Measurements from ENCODE around the gene PPFIBP1. TPM values are rescaled to one million over a fixed set of nuclear protein-coding genes. Genes with fewer than 3 reads are reported as not detected.

PPFIBP1 gene
- total and polyA plus RNA-seq, 8 donors = 82.8 to 126 (median 96.7) TPM

DNA sequence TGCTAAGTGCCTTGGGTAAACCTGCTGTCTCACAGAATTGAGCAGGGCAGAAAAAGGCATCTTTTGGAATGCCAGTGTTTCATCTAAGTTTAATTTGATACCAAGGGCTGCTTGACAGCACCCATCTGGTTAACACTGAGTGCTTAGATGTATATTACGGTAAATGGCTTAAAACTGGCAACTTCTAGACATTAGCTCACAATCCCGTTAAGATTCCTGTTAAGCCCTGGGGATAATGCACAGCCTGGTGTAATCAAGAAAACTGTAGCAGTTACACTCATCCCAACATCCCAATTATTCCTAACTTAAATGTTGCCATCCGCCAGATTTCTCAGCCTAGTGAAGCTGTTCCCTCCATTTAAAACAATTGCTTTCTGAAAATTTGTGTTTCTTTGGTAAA lies 29.9 kb downstream of the PPFIBP1 start:
- no peak overlapping the region for H3K4me3 ChIP-seq

GRCh38 chr12:27554421-27555186 lies 30.6 kb downstream of the PPFIBP1 start:
- Histone ChIP-seq H3K27ac (peak overlapping the region; percentile 66 to 67), H3K4me1 (peaks cover 15 to 53% of the 10 kb centered on the region in 2 donors), H3K4me3 (no peak overlapping the region), H3K36me3 (no peaks in the 10 kb centered on the region), H3K27me3 (no peaks in the 10 kb centered on the region), H3K9me3 (no peaks in the 10 kb centered on the region)
- ATAC-seq = peak; percentile 16
- TF ChIP-seq CTCF (IDR thresholded peaks at IDR 0.05) = no peak
- intact Hi-C loops (cut with DNase I) = no loop called here
- DNase-seq = peak in 2 of 4 donors; percentile 79 to 88

More for the DNA sequence above, 29.9 kb downstream of the PPFIBP1 start:
- H3K4me1 ChIP-seq = peaks cover 20 to 60% of the 10 kb centered on the region in 2 donors
- ATAC-seq (no peak), DNase-seq (no peak)
- H3K9me3 ChIP-seq = no peaks in the 10 kb centered on the region
- no peak for TF ChIP-seq CTCF (IDR thresholded peaks at IDR 0.05)
- intact Hi-C loops (cut with DNase I) = no loop called here
- H3K27ac ChIP-seq = peak overlapping the region; percentile 66 to 67
- no peaks in the 10 kb centered on the region for H3K36me3 ChIP-seq
- H3K27me3 ChIP-seq = no peaks in the 10 kb centered on the region

DNA sequence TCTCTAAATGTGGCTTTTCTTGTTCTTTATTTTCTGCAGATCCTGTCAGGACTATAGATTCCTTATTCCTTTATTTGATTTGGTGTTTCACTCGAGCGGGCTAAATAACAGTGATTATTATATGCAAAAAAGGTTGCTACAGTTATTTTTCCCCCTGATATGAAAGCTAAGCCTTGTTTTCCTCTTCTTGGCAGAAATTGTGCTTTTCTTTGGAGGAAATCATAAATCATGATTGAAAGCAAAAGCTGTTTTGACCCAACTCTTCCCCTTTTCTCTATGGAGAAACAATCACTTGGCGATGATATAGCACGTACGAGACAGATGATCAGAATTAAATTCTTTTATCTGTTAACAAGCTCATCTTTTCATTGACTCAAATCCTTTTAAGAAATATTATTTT lies 31.4 kb downstream of the PPFIBP1 start:
- Histone ChIP-seq H3K36me3 (no peaks in the 10 kb centered on the region), H3K4me1 (peaks cover 8 to 45% of the 10 kb centered on the region in 2 donors), H3K27me3 (no peaks in the 10 kb centered on the region), H3K9me3 (no peaks in the 10 kb centered on the region), H3K27ac (peak overlapping the region; percentile 66 to 67), H3K4me3 (no peak overlapping the region)
- no peak for DNase-seq
- TF ChIP-seq CTCF (IDR thresholded peaks at IDR 0.05) = no peak
- no peak for ATAC-seq
- intact Hi-C loops (cut with DNase I) = no loop called here

DNA sequence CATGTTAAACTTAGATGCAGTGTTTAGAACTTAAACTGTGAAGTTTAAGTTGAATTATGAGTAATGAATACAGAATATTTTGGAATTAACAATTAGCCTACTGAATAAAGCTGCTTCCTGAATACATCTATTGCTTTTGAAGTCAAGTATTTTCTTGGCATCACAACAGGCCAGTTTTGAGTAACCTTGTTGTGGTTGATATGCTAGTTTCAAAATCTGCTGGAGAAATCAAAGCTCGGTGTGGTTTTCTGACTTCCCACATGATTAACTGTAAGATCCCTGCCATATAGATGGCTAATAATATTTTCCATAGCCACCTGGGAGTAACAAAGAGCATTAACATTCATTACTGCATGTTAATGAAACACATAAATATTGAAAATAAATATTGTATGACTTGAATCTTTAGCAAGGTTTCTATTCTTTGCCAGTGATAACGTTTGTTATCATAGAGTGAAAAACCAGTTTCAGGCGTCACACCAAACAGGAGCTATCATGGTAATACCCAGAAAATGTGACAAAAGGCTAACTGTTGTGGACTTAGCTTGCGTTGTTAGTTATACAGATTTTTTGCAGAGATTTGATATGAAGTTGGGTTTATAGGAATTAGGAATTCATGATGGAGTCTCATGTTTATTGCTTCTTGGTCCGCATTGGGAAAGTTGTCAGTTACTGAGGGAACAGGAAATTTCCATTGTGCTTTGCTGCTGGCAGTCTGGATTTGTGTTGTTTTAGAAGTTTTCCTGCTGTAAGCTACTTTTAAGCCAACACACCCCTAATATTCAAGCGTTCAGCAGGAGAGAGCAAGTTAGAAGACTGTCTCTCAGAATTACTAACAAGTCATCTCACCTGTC lies 32.1 kb downstream of the PPFIBP1 start:
- Histone ChIP-seq H3K9me3 (no peaks in the 10 kb centered on the region), H3K4me3 (no peak overlapping the region), H3K27me3 (no peaks in the 10 kb centered on the region), H3K4me1 (peaks cover 5 to 39% of the 10 kb centered on the region in 2 donors), H3K27ac (peak overlapping the region; percentile 66 to 67), H3K36me3 (no peaks in the 10 kb centered on the region)
- no peak for TF ChIP-seq CTCF (IDR thresholded peaks at IDR 0.05)
- ATAC-seq = no peak
- intact Hi-C loops (cut with DNase I) = no loop called here
- peak in 1 of 4 donors; percentile 65 for DNase-seq

- Histone ChIP-seq H3K9me3 (no peaks in the 10 kb centered on the region), H3K4me1 (peaks cover 5 to 32% of the 10 kb centered on the region in 2 donors), H3K4me3 (no peak overlapping the region), H3K27me3 (no peaks in the 10 kb centered on the region), H3K36me3 (no peaks in the 10 kb centered on the region), H3K27ac (no peak overlapping the region)
- ATAC-seq (no peak), DNase-seq (no peak)
- TF ChIP-seq CTCF (IDR thresholded peaks at IDR 0.05) = no peak
- intact Hi-C loops (cut with DNase I) = no loop called here
Observed at GRCh38 chr12:27560126-27560525, 36.1 kb downstream of the PPFIBP1 start.
